HG03520 (cell line): ENCODE measurements around the gene ALX4.

Experiments used
- ATAC-seq: cut with Tn5 transposase; IDR thresholded peaks from one replicate; pipeline ENCODE4 v1.9.1; 2021; ENCODE audit warnings: mild to moderate bottlenecking, moderate library complexity; ENCODE audit not compliant: unreplicated experiment

The ALX4 gene

GRCh38 chr11:44248109-44248508 lies 61.8 kb downstream of the ALX4 start:
- no peak for ATAC-seq

- ATAC-seq: no peak
These were observed 62.4 kb downstream of the ALX4 start for GRCh38 chr11:44247508-44247907.

- no peak for ATAC-seq
These were observed 63.2 kb downstream of the ALX4 start for GRCh38 chr11:44246726-44247125.

- no peak for ATAC-seq
These were observed 65.2 kb downstream of the ALX4 start for GRCh38 chr11:44244639-44245310.

GRCh38 chr11:44243595-44244343 lies 66.2 kb downstream of the ALX4 start:
- no peak for ATAC-seq

- no peak for ATAC-seq
These were observed 66.9 kb downstream of the ALX4 start for GRCh38 chr11:44243086-44243485.

GRCh38 chr11:44241851-44242250 lies 68.1 kb downstream of the ALX4 start:
- ATAC-seq: no peak

GRCh38 chr11:44237156-44237555 lies 72.8 kb downstream of the ALX4 start:
- no peak for ATAC-seq

GRCh38 chr11:44236296-44236695 lies 73.6 kb downstream of the ALX4 start:
- ATAC-seq: no peak

GRCh38 chr11:44235765-44236201 lies 74.2 kb downstream of the ALX4 start:
- no peak for ATAC-seq

GRCh38 chr11:44229624-44230023 lies 80.3 kb downstream of the ALX4 start:
- no peak for ATAC-seq

GRCh38 chr11:44229098-44229497 lies 80.8 kb downstream of the ALX4 start:
- no peak for ATAC-seq

GRCh38 chr11:44228379-44228778 lies 81.6 kb downstream of the ALX4 start:
- no peak for ATAC-seq

GRCh38 chr11:44226945-44227344 lies 83.0 kb downstream of the ALX4 start:
- no peak for ATAC-seq

- ATAC-seq: no peak
These were observed 83.4 kb downstream of the ALX4 start for GRCh38 chr11:44226490-44226889.

- ATAC-seq: no peak
These were observed 85.0 kb downstream of the ALX4 start for GRCh38 chr11:44224867-44225501.

- no peak for ATAC-seq
These were observed 86.7 kb downstream of the ALX4 start for GRCh38 chr11:44223238-44223637.

- ATAC-seq: no peak
These were observed 87.9 kb downstream of the ALX4 start for GRCh38 chr11:44221992-44222391.

- no peak for ATAC-seq
These were observed 88.5 kb downstream of the ALX4 start for GRCh38 chr11:44221456-44221855.

- ATAC-seq: no peak
These were observed 89.8 kb downstream of the ALX4 start for GRCh38 chr11:44219830-44220796.

GRCh38 chr11:44217432-44217831 lies 92.5 kb downstream of the ALX4 start:
- no peak for ATAC-seq
